Lower lobe of right lung (tissue), 2 donors: Measurements from ENCODE around the gene KIZ. TPM values are rescaled to one million over a fixed set of nuclear protein-coding genes. Genes with fewer than 3 reads are reported as not detected.

ENCODE experiments used
- ATAC-seq, 2 donors: fragments of 200-7000 bp; cut with Tn5 transposase; one replicate each; pipeline ENCODE4 v1.9.1; 2020 to 2022; ENCODE audit warnings: mild to moderate bottlenecking in 2 of 2, moderate library complexity in 2 of 2
- DNase-seq: peaks from one replicate; pipeline ENCODE4 v3.0.0-alpha.2; 2020
- H3K27ac ChIP-seq: fragments of 200-600 bp; one replicate; pipeline ENCODE4 v1.8.0; 2022
- H3K27me3 ChIP-seq: fragments of 200-600 bp; one replicate; pipeline ENCODE4 v1.8.0; 2022; ENCODE audit warnings: low read depth
- H3K36me3 ChIP-seq: fragments of 200-600 bp; one replicate; pipeline ENCODE4 v1.8.0; 2022; ENCODE audit warnings: mild to moderate bottlenecking
- H3K4me1 ChIP-seq: fragments of 200-600 bp; one replicate; pipeline ENCODE4 v1.8.0; 2022
- H3K4me3 ChIP-seq: fragments of 200-600 bp; one replicate; pipeline ENCODE4 v1.8.0; 2022; ENCODE audit warnings: mild to moderate bottlenecking
- H3K9me3 ChIP-seq: fragments of 200-600 bp; one replicate; pipeline ENCODE4 v1.8.0; 2022
- intact Hi-C: fragments of 100-400 bp; cut with DNase I; formaldehyde crosslinking; loops from one replicate; pipeline ENCODE4 v1.11.0; 2022
- total RNA-seq: library from RNA; stranded (reverse); fragmentation: NEBNext Ultra II Directional; extraction: Animal tissue kit (Norgen Biotek cat#: 25700); gene quantifications from one replicate; pipeline ENCODE4 v1.2.1, GENCODE V29; 2021
- TF ChIP-seq, protein P1 (sequence below): fragments of 200-600 bp; IDR thresholded peaks from one replicate; pipeline ENCODE4 v1.8.0; 2022; ENCODE audit warnings: antibody characterized with exemption, mild to moderate bottlenecking
- donor health status: DM: no; HTN: yes; CAD: no; lungs with severe emphysema.

The KIZ gene
- total RNA-seq, 1 donor from 2014 or later: 19.2 TPM

DNA sequence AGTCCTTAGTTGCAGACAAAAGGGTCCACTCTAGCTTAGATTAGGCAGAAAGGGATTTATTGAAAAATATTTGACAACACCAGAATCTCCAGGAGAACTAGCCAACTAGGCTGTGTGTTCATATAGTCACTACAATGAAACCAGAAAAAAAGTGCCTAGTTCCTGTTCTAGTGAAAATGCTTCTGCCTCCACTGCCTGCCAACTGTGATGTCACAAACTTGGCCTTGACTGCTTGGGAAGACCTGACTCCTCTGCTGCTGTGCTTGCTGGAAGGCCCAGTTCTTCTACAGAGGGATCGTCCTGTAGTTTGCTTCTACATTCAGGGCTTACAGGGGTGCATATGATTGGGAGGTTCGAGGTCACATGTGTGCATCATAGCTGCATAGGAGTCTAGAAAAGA is 136.9 kb downstream of the KIZ start:
- DNase-seq: no peak
- no peaks in the 10 kb centered on the region for H3K4me1 ChIP-seq
- ATAC-seq: no peak

DNA sequence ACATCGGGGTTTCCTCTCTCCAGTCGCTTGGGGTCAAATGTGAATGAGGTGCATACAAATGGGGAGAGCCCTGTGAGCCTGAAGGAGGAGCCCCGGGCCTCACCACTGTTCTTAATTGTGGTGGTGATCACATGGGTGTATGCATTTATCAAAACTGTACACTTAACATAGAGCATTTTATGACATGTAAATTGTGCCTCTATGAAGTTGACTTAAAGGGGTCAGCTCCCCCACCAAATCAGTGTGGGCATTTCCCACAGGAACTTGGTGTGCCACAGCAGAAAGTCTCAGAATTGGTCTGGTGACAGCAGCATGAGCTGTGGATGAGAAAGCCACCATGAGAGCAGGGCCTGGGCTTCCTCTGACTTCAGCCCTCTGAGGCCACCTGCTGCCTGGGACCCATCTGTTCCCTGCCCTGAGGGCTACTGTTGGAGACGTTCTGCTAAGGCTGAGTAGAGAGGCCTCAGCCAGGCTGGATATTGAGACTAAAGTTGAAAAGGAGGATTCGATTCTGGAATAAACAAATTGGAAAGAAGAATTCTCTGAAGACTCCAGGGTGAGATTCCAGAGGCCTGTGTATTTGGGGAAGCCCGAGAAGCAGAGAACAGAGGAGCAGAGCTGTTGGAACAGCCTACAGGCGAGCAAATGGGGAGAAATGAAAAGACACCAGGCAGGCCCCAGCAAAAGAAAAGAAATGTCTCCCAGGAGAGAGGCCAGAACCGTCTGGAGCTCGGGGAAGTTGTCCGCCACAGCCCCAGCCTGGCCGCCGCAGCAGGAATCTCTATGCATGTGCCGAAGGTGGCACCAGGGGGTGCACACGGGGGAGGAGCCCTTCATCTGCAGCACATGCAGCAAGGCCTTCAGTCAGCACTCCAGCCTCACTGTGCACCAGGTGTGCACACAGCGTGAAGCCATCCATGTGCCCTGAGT is 139.6 kb downstream of the KIZ start:
- Histone ChIP-seq H3K9me3 (peaks cover 5% of the 10 kb centered on the region), H3K27me3 (no peaks in the 10 kb centered on the region), H3K4me3 (no peak overlapping the region), H3K36me3 (no peaks in the 10 kb centered on the region), H3K4me1 (no peaks in the 10 kb centered on the region), H3K27ac (no peak overlapping the region)
- TF ChIP-seq, protein P1, sequence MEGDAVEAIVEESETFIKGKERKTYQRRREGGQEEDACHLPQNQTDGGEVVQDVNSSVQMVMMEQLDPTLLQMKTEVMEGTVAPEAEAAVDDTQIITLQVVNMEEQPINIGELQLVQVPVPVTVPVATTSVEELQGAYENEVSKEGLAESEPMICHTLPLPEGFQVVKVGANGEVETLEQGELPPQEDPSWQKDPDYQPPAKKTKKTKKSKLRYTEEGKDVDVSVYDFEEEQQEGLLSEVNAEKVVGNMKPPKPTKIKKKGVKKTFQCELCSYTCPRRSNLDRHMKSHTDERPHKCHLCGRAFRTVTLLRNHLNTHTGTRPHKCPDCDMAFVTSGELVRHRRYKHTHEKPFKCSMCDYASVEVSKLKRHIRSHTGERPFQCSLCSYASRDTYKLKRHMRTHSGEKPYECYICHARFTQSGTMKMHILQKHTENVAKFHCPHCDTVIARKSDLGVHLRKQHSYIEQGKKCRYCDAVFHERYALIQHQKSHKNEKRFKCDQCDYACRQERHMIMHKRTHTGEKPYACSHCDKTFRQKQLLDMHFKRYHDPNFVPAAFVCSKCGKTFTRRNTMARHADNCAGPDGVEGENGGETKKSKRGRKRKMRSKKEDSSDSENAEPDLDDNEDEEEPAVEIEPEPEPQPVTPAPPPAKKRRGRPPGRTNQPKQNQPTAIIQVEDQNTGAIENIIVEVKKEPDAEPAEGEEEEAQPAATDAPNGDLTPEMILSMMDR: no peak
- DNase-seq (no peak), ATAC-seq (peak in 1 of 2 donors; percentile 13)
- intact Hi-C loops: no loop called here

More for the DNA sequence above, 136.9 kb downstream of the KIZ start:
- TF ChIP-seq, protein P1: no peak
- Histone ChIP-seq H3K4me3 (no peak overlapping the region), H3K27ac (no peak overlapping the region), H3K27me3 (no peaks in the 10 kb centered on the region), H3K9me3 (peaks cover 5% of the 10 kb centered on the region), H3K36me3 (no peaks in the 10 kb centered on the region)
- intact Hi-C loops: no loop called here

DNA sequence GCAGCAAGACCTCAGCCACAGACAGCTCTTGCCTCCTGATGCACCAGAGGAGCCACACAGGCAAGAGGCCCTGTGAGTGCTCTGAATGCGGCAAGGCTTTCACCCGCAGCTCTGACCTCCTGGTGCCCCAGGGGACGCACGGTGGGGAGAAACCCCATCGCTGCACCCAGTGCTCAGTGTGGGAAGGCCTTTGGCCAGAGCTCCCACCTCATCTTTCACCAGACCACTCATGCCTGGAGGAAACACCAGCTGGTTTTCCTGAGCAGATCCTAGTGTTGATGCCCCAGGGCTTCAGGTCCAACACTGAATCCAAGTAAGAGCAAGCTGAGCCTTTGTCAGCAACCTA is 140.3 kb downstream of the KIZ start:
- H3K27ac ChIP-seq: no peak overlapping the region
- peak in 1 of 2 donors; percentile 21 for ATAC-seq
- no peaks in the 10 kb centered on the region for H3K27me3 ChIP-seq
- TF ChIP-seq, protein P1: no peak
- H3K36me3 ChIP-seq: no peaks in the 10 kb centered on the region
- peaks cover 5% of the 10 kb centered on the region for H3K9me3 ChIP-seq
- no peaks in the 10 kb centered on the region for H3K4me1 ChIP-seq
- H3K4me3 ChIP-seq: no peak overlapping the region
- intact Hi-C loops: no loop called here
- no peak for DNase-seq

DNA sequence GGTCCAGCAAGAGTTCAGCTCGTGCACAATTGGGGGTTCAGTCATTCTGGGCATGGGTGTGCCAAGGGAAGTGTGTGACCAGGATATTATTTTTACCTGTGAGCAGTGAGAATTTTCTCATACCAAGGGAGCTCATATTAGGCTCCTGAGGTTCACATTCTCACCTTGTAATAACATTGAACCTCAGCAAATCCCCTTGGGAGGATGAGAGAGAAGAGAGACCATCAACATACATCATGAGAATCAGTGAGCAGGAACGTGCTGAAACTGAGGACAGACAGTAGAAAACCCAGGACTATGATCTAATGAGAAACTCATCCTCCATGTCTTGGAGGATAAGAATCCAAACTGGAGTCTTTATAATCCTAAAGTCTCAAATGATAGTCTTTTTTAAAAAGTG is 143.9 kb downstream of the KIZ start:
- H3K36me3 ChIP-seq: no peaks in the 10 kb centered on the region
- peaks cover 5% of the 10 kb centered on the region for H3K9me3 ChIP-seq
- H3K27me3 ChIP-seq: no peaks in the 10 kb centered on the region
- intact Hi-C loops: no loop called here
- no peak overlapping the region for H3K27ac ChIP-seq
- DNase-seq (no peak), ATAC-seq (no peak)
- H3K4me3 ChIP-seq: no peak overlapping the region
- no peaks in the 10 kb centered on the region for H3K4me1 ChIP-seq
- TF ChIP-seq, protein P1: no peak

DNA sequence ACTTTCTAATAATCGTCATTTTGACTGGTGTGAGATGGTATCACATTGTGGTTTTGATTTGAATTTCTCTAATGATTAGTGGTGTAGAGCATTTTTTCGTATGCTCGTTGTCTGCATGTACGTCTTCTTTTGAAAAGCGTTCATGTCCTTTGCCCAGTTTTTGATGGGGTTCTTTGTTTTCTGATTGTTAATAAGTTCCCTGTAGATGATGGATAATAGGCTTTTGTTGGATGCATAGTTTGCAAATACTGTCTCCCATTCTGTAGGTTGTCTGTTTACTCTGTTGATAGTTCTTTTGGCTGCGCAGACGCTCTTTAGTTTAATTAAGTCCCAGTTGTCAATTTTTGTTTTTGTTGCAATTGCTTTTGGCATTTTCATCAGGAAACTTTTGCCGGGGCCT is 144.9 kb downstream of the KIZ start:
- H3K36me3 ChIP-seq: no peaks in the 10 kb centered on the region
- no peak overlapping the region for H3K27ac ChIP-seq
- peaks cover 5% of the 10 kb centered on the region for H3K9me3 ChIP-seq
- H3K27me3 ChIP-seq: no peaks in the 10 kb centered on the region
- no peaks in the 10 kb centered on the region for H3K4me1 ChIP-seq
- no peak for DNase-seq
- intact Hi-C loops: no loop called here
- TF ChIP-seq, protein P1: no peak
- ATAC-seq: no peak
- no peak overlapping the region for H3K4me3 ChIP-seq
